WTC11 (cell line): Measurements from ENCODE around the gene XPNPEP1. TPM values are rescaled to one million over a fixed set of nuclear protein-coding genes. Genes with fewer than 3 reads are reported as not detected.

Experiments used
- ATAC-seq: fragments of 200-7000 bp; cut with Tn5 transposase; 2 replicates; pipeline ENCODE4 v1.10.0; 2021; ENCODE audit warnings: mild to moderate bottlenecking, moderate library complexity
- CTCF ChIA-PET: fragments of 300-600 bp; sonication (Branson Sonifier 250); formaldehyde crosslinking; loops from one replicate; lab custom pipeline; 2021; ENCODE audit warnings: antibody characterized with exemption; lab: Charles Lee
- POLR2A ChIA-PET: fragments of 350-600 bp; sonication (Branson Sonifier 250); formaldehyde crosslinking; loops from one replicate; lab custom pipeline; 2021; ENCODE audit warnings: antibody characterized with exemption; lab: Charles Lee
- DNase-seq: peaks from one replicate; pipeline ENCODE4 v3.0.0; 2021; ENCODE audit warnings: low spot score
- H3K27ac Mint-ChIP-seq: 2 replicates; pipeline ENCODE4 v1.8.0; 2021; ENCODE audit warnings: mixed read lengths
- H3K27me3 Mint-ChIP-seq: 2 replicates; pipeline ENCODE4 v1.8.0; 2021; ENCODE audit warnings: low read depth, mild to moderate bottlenecking, moderate library complexity, mixed read lengths
- H3K36me3 Mint-ChIP-seq: 2 replicates; pipeline ENCODE4 v1.8.0; 2021; ENCODE audit warnings: mixed read lengths
- H3K4me1 Mint-ChIP-seq: 2 replicates; pipeline ENCODE4 v1.8.0; 2022; ENCODE audit warnings: mixed read lengths
- H3K4me3 Mint-ChIP-seq: 2 replicates; pipeline ENCODE4 v1.8.0; 2021; ENCODE audit warnings: mild to moderate bottlenecking, moderate library complexity, mixed read lengths
- H3K9me3 Mint-ChIP-seq: 2 replicates; pipeline ENCODE4 v1.8.0; 2021; ENCODE audit warnings: mixed read lengths
- CDX4 ChIP-seq: fragments of 250-450 bp; sonication (Bioruptor Pico); IDR thresholded peaks from 2 replicates; pipeline ENCODE4 v1.9.0; 2021; ENCODE audit warnings: moderate library complexity, mild to moderate bottlenecking, inconsistent platforms, borderline replicate concordance
- ESRRA ChIP-seq: sonication (generic); formaldehyde crosslinking; IDR thresholded peaks from 2 replicates; pipeline ENCODE4 v1.8.1; 2022; ENCODE audit warnings: mild to moderate bottlenecking, missing genetic modification reagents, borderline replicate concordance
- FOXP1 ChIP-seq: sonication (generic); formaldehyde crosslinking; IDR thresholded peaks from 2 replicates; pipeline ENCODE4 v1.8.0; 2022; ENCODE audit warnings: missing genetic modification reagents, mild to moderate bottlenecking, moderate library complexity, borderline replicate concordance
- HMGA2 ChIP-seq: fragments of 250-450 bp; sonication (Bioruptor Pico); IDR thresholded peaks from 2 replicates; pipeline ENCODE4 v1.4.0; 2021; ENCODE audit warnings: mild to moderate bottlenecking, moderate library complexity
- HMGXB4 ChIP-seq: sonication (generic); formaldehyde crosslinking; IDR thresholded peaks from 2 replicates; pipeline ENCODE4 v1.8.1; 2023; ENCODE audit warnings: mild to moderate bottlenecking, moderate library complexity, missing genetic modification reagents
- IRF2 ChIP-seq: sonication (generic); formaldehyde crosslinking; IDR thresholded peaks from 2 replicates; pipeline ENCODE4 v1.8.0; 2022; ENCODE audit warnings: low read depth, missing genetic modification reagents, borderline replicate concordance
- JAZF1 ChIP-seq: fragments of 250-450 bp; sonication (Bioruptor Pico); IDR thresholded peaks from 2 replicates; pipeline ENCODE4 v1.9.0; 2021; ENCODE audit warnings: moderate library complexity, mild to moderate bottlenecking, inconsistent platforms
- NR3C1 ChIP-seq: sonication (generic); formaldehyde crosslinking; conservative IDR thresholded peaks from 2 replicates; pipeline ENCODE4 v1.8.1; 2023; ENCODE audit warnings: low read depth, mild to moderate bottlenecking, missing genetic modification reagents
- PRRX2 ChIP-seq: fragments of 250-450 bp; sonication (Bioruptor Pico); IDR thresholded peaks from 2 replicates; pipeline ENCODE4 v1.8.0; 2021; ENCODE audit warnings: mild to moderate bottlenecking
- RORB ChIP-seq: fragments of 250-450 bp; sonication (Bioruptor Pico); IDR thresholded peaks from 2 replicates; pipeline ENCODE4 v1.9.0; 2021; ENCODE audit warnings: mild to moderate bottlenecking
- ZNF121 ChIP-seq: sonication (generic); formaldehyde crosslinking; IDR thresholded peaks from 2 replicates; pipeline ENCODE4 v1.8.0; 2023; ENCODE audit warnings: missing genetic modification reagents
- total RNA-seq: library from RNA; stranded (reverse); gene quantifications from 3 replicates; pipeline ENCODE4 v1.2.3, GENCODE V29; 2021
- TF ChIP-seq, protein P1 (sequence below): sonication (generic); formaldehyde crosslinking; IDR thresholded peaks from 2 replicates; pipeline ENCODE4 v1.8.1; 2022; ENCODE audit warnings: missing genetic modification reagents, borderline replicate concordance
- TF ChIP-seq, protein P2 (sequence below): sonication (generic); formaldehyde crosslinking; IDR thresholded peaks from 2 replicates; pipeline ENCODE4 v1.8.1; 2023; ENCODE audit warnings: mild to moderate bottlenecking, missing genetic modification reagents, borderline replicate concordance
- TF ChIP-seq, protein P3 (sequence below): sonication (generic); formaldehyde crosslinking; IDR thresholded peaks from 2 replicates; pipeline ENCODE4 v1.8.1; 2023; ENCODE audit warnings: mild to moderate bottlenecking, missing genetic modification reagents, moderate library complexity
- TF ChIP-seq, protein P4 (sequence below): fragments of 250-450 bp; sonication (Bioruptor Pico); IDR thresholded peaks from 2 replicates; pipeline ENCODE4 v1.8.0; 2021; ENCODE audit warnings: mild to moderate bottlenecking

Gene XPNPEP1
- total RNA-seq, 1 experiment from 2014 or later, result 59.3 TPM

GRCh38 chr10:109824206-109824605 is 99.1 kb downstream of the XPNPEP1 start:
- Mint-ChIP-seq H3K27ac (no peak overlapping the region), H3K4me3 (no peak overlapping the region), H3K9me3 (peaks cover 16% of the 10 kb centered on the region), H3K36me3 (peaks cover 6% of the 10 kb centered on the region), H3K27me3 (no peaks in the 10 kb centered on the region), H3K4me1 (peaks cover 4% of the 10 kb centered on the region)
- TF ChIP-seq RORB (no peak), ZNF121 (CRISPR knock-in tag) (no peak)
- DNase-seq, result no peak
- CTCF ChIA-PET, result interaction anchor here (0.8 to 1.2 kb wide), 3 partner anchors 15 to 60 kb away, joined by 3 read pairs; no protein-coding TSS in a partner anchor
- POLR2A ChIA-PET, result no interaction called here
- no peak for ATAC-seq

GRCh38 chr10:109823196-109823595 is 100.1 kb downstream of the XPNPEP1 start:
- Mint-ChIP-seq H3K27me3 (no peaks in the 10 kb centered on the region), H3K9me3 (peaks cover 19% of the 10 kb centered on the region), H3K27ac (no peak overlapping the region)
- no peak for ATAC-seq
- CTCF ChIA-PET, result interaction anchor here (0.9 to 1.2 kb wide), 2 partner anchors 16 to 61 kb away, joined by 3 read pairs; no protein-coding TSS in a partner anchor
- TF ChIP-seq, protein P1, sequence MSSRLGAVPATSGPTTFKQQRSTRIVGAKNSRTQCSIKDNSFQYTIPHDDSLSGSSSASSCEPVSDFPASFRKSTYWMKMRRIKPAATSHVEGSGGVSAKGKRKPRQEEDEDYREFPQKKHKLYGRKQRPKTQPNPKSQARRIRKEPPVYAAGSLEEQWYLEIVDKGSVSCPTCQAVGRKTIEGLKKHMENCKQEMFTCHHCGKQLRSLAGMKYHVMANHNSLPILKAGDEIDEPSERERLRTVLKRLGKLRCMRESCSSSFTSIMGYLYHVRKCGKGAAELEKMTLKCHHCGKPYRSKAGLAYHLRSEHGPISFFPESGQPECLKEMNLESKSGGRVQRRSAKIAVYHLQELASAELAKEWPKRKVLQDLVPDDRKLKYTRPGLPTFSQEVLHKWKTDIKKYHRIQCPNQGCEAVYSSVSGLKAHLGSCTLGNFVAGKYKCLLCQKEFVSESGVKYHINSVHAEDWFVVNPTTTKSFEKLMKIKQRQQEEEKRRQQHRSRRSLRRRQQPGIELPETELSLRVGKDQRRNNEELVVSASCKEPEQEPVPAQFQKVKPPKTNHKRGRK, result no peak
- TF ChIP-seq HMGXB4, result no peak
- TF ChIP-seq, protein P2, sequence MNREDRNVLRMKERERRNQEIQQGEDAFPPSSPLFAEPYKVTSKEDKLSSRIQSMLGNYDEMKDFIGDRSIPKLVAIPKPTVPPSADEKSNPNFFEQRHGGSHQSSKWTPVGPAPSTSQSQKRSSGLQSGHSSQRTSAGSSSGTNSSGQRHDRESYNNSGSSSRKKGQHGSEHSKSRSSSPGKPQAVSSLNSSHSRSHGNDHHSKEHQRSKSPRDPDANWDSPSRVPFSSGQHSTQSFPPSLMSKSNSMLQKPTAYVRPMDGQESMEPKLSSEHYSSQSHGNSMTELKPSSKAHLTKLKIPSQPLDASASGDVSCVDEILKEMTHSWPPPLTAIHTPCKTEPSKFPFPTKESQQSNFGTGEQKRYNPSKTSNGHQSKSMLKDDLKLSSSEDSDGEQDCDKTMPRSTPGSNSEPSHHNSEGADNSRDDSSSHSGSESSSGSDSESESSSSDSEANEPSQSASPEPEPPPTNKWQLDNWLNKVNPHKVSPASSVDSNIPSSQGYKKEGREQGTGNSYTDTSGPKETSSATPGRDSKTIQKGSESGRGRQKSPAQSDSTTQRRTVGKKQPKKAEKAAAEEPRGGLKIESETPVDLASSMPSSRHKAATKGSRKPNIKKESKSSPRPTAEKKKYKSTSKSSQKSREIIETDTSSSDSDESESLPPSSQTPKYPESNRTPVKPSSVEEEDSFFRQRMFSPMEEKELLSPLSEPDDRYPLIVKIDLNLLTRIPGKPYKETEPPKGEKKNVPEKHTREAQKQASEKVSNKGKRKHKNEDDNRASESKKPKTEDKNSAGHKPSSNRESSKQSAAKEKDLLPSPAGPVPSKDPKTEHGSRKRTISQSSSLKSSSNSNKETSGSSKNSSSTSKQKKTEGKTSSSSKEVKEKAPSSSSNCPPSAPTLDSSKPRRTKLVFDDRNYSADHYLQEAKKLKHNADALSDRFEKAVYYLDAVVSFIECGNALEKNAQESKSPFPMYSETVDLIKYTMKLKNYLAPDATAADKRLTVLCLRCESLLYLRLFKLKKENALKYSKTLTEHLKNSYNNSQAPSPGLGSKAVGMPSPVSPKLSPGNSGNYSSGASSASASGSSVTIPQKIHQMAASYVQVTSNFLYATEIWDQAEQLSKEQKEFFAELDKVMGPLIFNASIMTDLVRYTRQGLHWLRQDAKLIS (CRISPR knock-in tag), result no peak
- TF ChIP-seq, protein P3, sequence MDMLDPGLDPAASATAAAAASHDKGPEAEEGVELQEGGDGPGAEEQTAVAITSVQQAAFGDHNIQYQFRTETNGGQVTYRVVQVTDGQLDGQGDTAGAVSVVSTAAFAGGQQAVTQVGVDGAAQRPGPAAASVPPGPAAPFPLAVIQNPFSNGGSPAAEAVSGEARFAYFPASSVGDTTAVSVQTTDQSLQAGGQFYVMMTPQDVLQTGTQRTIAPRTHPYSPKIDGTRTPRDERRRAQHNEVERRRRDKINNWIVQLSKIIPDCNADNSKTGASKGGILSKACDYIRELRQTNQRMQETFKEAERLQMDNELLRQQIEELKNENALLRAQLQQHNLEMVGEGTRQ (CRISPR knock-in tag), result no peak
- TF ChIP-seq, protein P4, sequence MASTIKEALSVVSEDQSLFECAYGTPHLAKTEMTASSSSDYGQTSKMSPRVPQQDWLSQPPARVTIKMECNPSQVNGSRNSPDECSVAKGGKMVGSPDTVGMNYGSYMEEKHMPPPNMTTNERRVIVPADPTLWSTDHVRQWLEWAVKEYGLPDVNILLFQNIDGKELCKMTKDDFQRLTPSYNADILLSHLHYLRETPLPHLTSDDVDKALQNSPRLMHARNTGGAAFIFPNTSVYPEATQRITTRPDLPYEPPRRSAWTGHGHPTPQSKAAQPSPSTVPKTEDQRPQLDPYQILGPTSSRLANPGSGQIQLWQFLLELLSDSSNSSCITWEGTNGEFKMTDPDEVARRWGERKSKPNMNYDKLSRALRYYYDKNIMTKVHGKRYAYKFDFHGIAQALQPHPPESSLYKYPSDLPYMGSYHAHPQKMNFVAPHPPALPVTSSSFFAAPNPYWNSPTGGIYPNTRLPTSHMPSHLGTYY, result no peak
- TF ChIP-seq, all 79 proteins: peak for 0
- Mint-ChIP-seq H3K36me3 (peaks cover 6% of the 10 kb centered on the region), H3K4me3 (no peak overlapping the region), H3K4me1 (peaks cover 4% of the 10 kb centered on the region)
- POLR2A ChIA-PET, result no interaction called here
- no peak for DNase-seq

DNA sequence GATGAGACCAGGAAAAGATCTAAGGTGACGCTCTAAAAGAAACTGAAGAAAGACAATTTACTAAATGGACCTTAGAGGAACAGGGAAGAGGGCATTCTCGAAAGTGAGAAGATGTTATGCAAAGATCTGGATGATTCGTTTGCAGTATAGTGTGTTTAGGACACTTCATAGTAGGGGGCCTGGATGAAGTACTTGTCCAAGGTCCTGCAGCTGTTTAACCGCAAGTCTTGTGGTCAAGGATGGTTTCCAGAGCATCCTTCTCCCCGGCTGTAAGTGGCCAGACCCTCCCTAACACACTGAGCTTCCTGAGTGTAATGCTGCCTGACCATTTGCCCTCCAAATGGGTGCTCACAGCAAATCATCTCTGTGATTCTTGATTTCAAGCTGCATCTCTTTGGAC is 101.6 kb downstream of the XPNPEP1 start:
- CTCF ChIA-PET, result interaction anchor here (1.1 kb wide), 2 partner anchors 17 to 48 kb away, joined by 3 to 4 read pairs; no protein-coding TSS in a partner anchor
- Mint-ChIP-seq H3K9me3 (peaks cover 19% of the 10 kb centered on the region), H3K36me3 (peaks cover 6% of the 10 kb centered on the region), H3K4me1 (peaks cover 4% of the 10 kb centered on the region), H3K27ac (no peak overlapping the region), H3K4me3 (no peak overlapping the region), H3K27me3 (no peaks in the 10 kb centered on the region)
- ATAC-seq (no peak), DNase-seq (no peak)
- POLR2A ChIA-PET, result no interaction called here
- TF ChIP-seq NR3C1 (no peak), PRRX2 (no peak), CDX4 (CRISPR knock-in tag) (no peak), HMGA2 (CRISPR knock-in tag) (no peak), JAZF1 (CRISPR knock-in tag) (no peak), ESRRA (CRISPR knock-in tag) (no peak), FOXP1 (CRISPR knock-in tag) (no peak), IRF2 (no peak)
- TF ChIP-seq, protein P2 (CRISPR knock-in tag), result no peak
- TF ChIP-seq, protein P1, result no peak
